ENCODE data around the gene EPHB1.

Gene EPHB1

GRCh38 chr3:135301670-135302069, 506.6 kb downstream of the EPHB1 start:
- no peak for DNase-seq

DNA sequence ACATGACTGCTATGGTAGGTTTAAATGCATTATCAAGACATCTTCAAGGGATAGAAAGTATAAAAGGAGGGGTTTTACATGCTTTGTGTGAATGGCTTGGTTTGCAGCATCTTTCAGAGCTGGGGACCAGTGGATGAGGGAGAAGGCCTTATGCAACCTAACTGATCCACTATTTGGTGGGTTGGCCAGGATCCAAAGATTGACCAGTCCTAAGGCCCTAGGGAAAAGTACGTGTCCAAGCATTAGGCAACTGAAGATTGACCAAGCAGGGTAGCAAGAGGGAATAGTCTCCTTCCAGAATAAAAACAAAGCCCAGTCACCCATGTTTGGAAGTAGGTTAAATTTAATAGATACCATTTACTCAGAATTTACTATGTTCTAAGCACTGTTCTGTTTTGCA, 509.3 kb downstream of the EPHB1 start:
- DNase-seq: no peak

Data from 8988T (cell line).